GM21737 (cell line): ENCODE measurements around the gene C1QTNF1.

ENCODE experiments used
- ATAC-seq: cut with Tn5 transposase; IDR thresholded peaks from one replicate; pipeline ENCODE4 v1.9.1; 2021; ENCODE audit warnings: mild to moderate bottlenecking, moderate library complexity; ENCODE audit not compliant: unreplicated experiment

The C1QTNF1 gene

DNA sequence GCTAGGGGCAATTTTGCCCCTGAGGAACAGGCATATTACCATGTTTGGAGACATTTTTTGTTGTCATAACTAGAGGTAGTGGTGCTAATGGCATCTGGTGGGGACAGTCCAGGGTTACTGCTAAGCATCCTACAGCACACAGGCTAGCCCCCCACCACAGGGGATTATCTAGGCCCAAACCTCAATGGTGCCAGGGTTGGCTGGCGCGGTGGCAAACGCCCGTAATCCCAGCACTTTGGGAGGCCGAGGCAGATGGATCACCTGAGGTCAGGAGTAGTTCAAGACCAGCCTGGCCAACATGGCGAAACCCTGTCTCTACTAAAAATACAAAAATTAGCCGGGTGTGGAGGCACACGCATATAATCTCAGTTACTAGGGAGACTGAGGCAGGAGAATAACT is 15.2 kb downstream of the C1QTNF1 start:
- no peak for ATAC-seq

DNA sequence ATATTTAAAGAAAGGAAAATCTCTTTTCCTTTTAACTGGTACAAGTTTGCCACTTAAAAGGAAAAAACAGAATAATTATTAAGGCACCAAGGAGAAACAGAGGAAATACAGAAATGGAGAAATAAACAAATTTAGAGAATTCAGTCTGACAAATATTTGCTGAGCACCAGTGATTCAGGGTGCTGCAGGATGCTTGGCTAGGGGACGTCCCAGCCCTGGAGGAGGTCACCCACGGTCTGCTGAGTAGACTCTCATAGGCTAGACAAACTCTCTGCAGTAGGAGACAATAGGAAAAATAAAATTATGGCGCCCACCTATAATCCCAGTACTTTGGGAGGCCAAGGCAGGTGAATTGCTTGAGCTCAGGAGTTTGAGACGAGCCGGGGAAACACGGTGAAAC is 15.9 kb downstream of the C1QTNF1 start:
- no peak for ATAC-seq

GRCh38 chr17:79041041-79041570 is 17.1 kb downstream of the C1QTNF1 start:
- no peak for ATAC-seq

GRCh38 chr17:79041723-79042420 is 17.9 kb downstream of the C1QTNF1 start:
- no peak for ATAC-seq

DNA sequence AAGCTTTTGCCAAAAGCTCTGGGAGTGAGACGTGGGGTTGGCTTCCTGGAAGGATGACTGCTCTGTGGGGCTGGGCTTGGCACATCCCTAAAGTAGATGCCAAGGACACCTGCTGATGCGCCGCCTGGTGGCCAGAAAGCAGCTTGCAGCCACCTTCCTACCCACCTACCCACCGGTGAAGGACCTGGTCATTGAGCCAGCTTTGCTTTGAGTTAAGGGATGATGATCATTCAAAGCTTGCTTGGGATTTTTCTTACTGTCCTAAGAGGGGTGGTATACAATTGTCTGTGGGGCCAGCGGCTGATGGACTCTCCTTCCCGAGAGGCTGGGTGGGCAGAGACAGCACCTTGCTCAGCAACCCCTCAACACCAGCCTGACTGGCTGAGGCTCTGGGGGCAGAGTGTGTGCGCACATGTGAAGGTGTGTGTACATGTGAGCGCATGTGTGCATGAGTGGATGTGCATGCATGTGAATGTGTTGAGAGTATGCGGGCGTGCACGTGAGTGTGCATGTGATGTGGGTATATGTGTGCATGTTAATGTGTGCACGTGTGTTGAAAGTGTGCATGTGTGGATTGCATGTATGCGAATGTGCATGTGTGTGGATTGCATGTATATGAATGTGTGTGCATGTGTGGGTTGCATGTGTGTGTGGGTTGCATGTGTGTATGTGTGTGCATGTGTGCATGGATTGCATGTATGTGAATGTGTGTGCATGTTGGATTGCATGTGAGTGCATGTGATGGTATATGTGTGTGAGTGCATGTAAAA is 18.6 kb downstream of the C1QTNF1 start:
- no peak for ATAC-seq

GRCh38 chr17:79043191-79043930 is 19.4 kb downstream of the C1QTNF1 start:
- no peak for ATAC-seq

- ATAC-seq = no peak
Measured at GRCh38 chr17:79043931-79044320, 20.0 kb downstream of the C1QTNF1 start.

DNA sequence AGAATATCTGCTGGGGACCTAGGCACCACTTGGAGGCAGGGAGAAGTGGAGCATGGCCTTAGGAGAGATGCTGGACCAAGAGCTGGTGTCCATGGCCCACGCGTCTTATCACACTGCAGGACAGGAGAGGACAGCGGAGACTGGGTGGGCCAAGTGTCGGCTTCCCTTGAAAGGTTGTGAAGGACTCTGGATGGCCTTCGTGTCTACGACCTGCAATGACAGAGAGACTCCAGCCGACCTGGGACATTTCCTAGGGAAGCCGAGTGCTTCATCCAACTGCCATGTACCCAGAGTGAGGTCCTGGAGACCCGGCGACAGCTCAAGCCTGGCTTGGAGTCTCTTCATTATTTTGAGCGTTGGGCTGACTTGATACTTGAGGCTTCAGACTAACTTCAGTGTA is 20.5 kb downstream of the C1QTNF1 start:
- ATAC-seq = no peak

GRCh38 chr17:79045001-79045729 is 21.2 kb downstream of the C1QTNF1 start:
- ATAC-seq = no peak

- no peak for ATAC-seq
Measured at GRCh38 chr17:79045842-79046196, 21.9 kb downstream of the C1QTNF1 start.

- no peak for ATAC-seq
Measured at GRCh38 chr17:79046197-79046915, 22.4 kb downstream of the C1QTNF1 start.

- ATAC-seq = no peak
Measured at GRCh38 chr17:79046916-79047280, 22.9 kb downstream of the C1QTNF1 start.

GRCh38 chr17:79047291-79047920 is 23.4 kb downstream of the C1QTNF1 start:
- ATAC-seq = no peak

GRCh38 chr17:79047923-79048825 is 24.2 kb downstream of the C1QTNF1 start:
- no peak for ATAC-seq

GRCh38 chr17:79048826-79049755 is 25.1 kb downstream of the C1QTNF1 start:
- no peak for ATAC-seq

GRCh38 chr17:79049821-79050220 is 25.9 kb downstream of the C1QTNF1 start:
- ATAC-seq = no peak

DNA sequence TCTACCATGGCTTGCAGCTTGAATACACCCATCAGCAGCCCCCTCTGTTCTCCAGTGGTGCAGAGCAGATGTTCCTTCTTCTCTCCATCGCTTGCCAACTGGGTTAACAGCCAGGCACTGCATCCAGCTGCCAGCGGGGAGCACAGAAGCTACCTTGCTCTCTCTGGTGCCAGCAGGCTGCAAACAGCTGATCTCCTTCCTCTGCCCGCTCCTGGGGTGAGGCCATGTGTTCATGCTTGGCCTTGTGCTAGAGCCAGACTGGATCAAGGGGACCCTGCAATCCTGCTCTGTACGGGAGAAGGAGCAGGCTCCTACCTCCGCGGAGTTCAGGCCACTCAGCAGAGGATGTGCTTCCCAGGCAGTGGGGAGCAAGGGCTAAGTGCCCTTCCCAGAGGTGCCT is 26.6 kb downstream of the C1QTNF1 start:
- no peak for ATAC-seq

GRCh38 chr17:79051306-79051705 is 27.3 kb downstream of the C1QTNF1 start:
- no peak for ATAC-seq
